ENCODE results near the gene NFIC.

Gene NFIC

GRCh38 chr19:3359919-3360420 is 6.4 kb upstream of the NFIC start:
- DNase-seq = peak in 1 of 2 donors; percentile 25

- peak; percentile 82 to 86 for DNase-seq
Measured at GRCh38 chr19:3360421-3361383, 5.7 kb upstream of the NFIC start.

GRCh38 chr19:3361384-3362216 is 4.8 kb upstream of the NFIC start:
- no peak for DNase-seq

- DNase-seq = no peak
Measured at GRCh38 chr19:3362217-3362906, 4.0 kb upstream of the NFIC start.

- no peak for DNase-seq
Measured at GRCh38 chr19:3363841-3364500, 2.4 kb upstream of the NFIC start.

GRCh38 chr19:3364501-3364858 is 1.9 kb upstream of the NFIC start:
- no peak for DNase-seq

- DNase-seq = no peak
Measured at GRCh38 chr19:3365093-3365835, 1.1 kb upstream of the NFIC start.

- DNase-seq = peak; percentile 15
Measured at GRCh38 chr19:3366753-3367627, 607 bp downstream of the NFIC start.

GRCh38 chr19:3367628-3368440 is 1.5 kb downstream of the NFIC start:
- no peak for DNase-seq

- no peak for DNase-seq
Measured at GRCh38 chr19:3368441-3368795, 2.0 kb downstream of the NFIC start.

GRCh38 chr19:3368848-3369336 is 2.5 kb downstream of the NFIC start:
- no peak for DNase-seq

GRCh38 chr19:3369337-3370213 is 3.2 kb downstream of the NFIC start:
- DNase-seq = no peak

- no peak for DNase-seq
Measured at GRCh38 chr19:3370214-3370720, 3.9 kb downstream of the NFIC start.

- DNase-seq = no peak
Measured at GRCh38 chr19:3370728-3371591, 4.6 kb downstream of the NFIC start.

GRCh38 chr19:3372413-3372812 is 6.0 kb downstream of the NFIC start:
- no peak for DNase-seq

- no peak for DNase-seq
Measured at GRCh38 chr19:3373971-3374368, 7.6 kb downstream of the NFIC start.

GRCh38 chr19:3374369-3375112 is 8.2 kb downstream of the NFIC start:
- no peak for DNase-seq
